ENCODE measurements around the gene CDK2AP2.
"Not testable (repeated sequence)": the region's sequence is repeated elsewhere in the genome, so short reads cannot be mapped to it uniquely, and the experiment has no call there.

Gene CDK2AP2

GRCh38 chr11:67482827-67483798 lies 24.8 kb downstream of the CDK2AP2 start, which contains the start of gene AIP:
TSS of gene AIP (plus strand) at chr11:67483026. CDS start at chr11:67483159, 133 bp downstream.
- Mint-ChIP-seq H3K36me3 (peaks cover 18 to 39% of the 10 kb centered on the region in 2 donors), H3K9me3 (peaks cover 0 to 3% of the 10 kb centered on the region in 2 donors), H3K4me3 (peak within 1 kb of the TSS; percentile 94 to 96), H3K4me1 (peaks cover 48 to 57% of the 10 kb centered on the region in 2 donors), H3K27me3 (no peaks in the 10 kb centered on the region), H3K27ac (peak within 1 kb of the TSS; percentile 99)
- ATAC-seq (replicated peaks) (peak; percentile 79 to 87), DNase-seq (peak; percentile 97)

DNA sequence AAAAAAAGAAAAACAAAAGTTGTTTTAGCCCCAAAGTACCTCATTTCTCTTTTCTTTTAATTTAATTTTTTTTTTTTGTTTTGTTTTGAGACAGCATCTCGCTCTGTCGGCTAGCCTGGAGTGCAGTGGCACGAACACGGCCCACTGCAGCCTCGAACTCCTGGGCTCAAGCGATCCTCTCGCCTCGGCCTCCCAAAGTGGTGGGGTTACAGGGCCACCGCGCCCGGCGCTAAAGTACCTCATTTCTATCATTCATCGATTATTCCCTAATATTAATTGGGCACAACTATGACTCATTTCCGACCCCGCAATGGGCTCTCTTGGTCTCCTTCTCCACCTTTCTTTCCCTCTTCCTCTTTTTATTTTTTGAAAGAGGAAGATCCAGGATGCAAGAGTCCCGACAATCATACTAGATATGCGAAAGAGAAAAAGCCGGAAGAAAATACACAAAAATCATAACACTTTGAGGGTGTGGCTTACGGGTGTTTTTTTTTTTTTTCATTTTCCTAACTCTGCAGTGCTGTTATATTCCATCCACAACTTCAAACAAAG lies 25.6 kb downstream of the CDK2AP2 start:
- H3K4me1 Mint-ChIP-seq: peaks cover 42 to 49% of the 10 kb centered on the region in 2 donors
- no peaks in the 10 kb centered on the region for H3K27me3 Mint-ChIP-seq
- H3K27ac Mint-ChIP-seq: peak overlapping the region; percentile 99
- ATAC-seq (replicated peaks) (peak; percentile 14 to 17), DNase-seq (no peak)
- H3K4me3 Mint-ChIP-seq: peak overlapping the region; percentile 94 to 96
- peaks cover 15 to 31% of the 10 kb centered on the region in 2 donors for H3K36me3 Mint-ChIP-seq
- peaks cover 0 to 3% of the 10 kb centered on the region in 2 donors for H3K9me3 Mint-ChIP-seq

DNA sequence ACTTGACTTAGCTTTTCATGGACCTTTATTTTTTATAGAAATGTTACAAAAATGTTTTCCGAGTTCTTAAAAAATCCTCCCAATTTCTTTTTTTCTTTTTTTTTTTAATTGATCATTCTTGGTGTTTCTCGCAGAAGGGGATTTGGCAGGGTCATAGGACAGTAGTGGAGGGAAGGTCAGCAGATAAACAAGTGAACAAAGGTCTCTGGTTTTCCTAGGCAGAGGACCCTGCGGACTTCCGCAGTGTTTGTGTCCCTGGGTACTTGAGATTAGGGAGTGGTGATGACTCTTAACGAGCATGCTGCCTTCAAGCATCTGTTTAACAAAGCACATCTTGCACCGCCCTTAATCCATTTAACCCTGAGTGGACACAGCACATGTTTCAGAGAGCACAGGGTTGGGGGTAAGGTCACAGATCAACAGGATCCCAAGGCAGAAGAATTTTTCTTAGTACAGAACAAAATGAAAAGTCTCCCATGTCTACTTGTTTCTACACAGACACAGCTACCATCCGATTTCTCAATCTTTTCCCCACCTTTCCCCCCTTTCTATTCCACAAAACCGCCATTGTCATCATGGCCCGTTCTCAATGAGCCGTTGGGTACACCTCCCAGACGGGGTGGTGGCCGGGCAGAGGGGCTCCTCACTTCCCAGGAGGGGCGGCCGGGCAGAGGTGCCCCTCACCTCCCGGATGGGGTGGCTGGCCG lies 30.5 kb downstream of the CDK2AP2 start:
- not testable (repeated sequence) for H3K27ac Mint-ChIP-seq; H3K27me3 Mint-ChIP-seq; ATAC-seq (replicated peaks); H3K9me3 Mint-ChIP-seq; H3K4me3 Mint-ChIP-seq; H3K4me1 Mint-ChIP-seq; H3K36me3 Mint-ChIP-seq; DNase-seq

- not testable (repeated sequence) for H3K27ac Mint-ChIP-seq; DNase-seq; H3K4me1 Mint-ChIP-seq; H3K27me3 Mint-ChIP-seq; H3K9me3 Mint-ChIP-seq; H3K4me3 Mint-ChIP-seq; H3K36me3 Mint-ChIP-seq; ATAC-seq (replicated peaks)
Observed at GRCh38 chr11:67476692-67477091, 31.3 kb downstream of the CDK2AP2 start.

- H3K9me3 Mint-ChIP-seq: no peaks in the 10 kb centered on the region
Observed at GRCh38 chr11:67472882-67473281, 35.1 kb downstream of the CDK2AP2 start.

DNA sequence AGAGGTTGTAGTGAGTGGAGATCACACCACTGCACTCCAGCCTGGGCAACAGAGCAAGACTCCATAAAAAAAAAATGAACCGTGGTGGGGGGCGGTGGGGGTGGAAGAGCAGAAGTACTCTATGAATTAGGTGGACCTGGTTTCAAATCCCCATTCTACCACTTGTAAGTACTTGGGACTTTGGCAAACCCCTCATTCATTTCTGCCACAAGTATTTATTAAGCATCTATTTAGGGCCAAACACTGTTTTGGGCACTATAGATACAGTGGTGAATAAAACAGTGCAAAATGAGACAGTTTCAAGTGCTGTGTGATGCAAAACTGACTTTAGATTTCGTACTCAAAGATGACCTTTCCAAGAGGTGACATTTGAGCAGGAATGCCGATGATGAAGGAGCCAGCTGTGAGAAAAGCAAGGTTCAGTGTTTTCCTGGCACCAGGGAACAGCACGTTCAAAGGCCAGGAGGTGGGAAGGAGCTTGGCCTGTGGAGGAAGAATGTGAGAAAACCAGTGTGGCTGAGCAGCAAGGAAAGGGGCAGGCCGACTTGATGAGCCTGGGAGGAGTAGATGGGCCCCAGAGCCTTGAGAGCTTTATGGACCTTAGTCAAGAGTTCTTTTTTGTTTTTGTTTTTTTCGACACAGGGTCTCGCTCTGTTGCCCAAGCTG lies 37.5 kb downstream of the CDK2AP2 start:
- no peak for DNase-seq
- ATAC-seq (replicated peaks): peak; percentile 30 to 49
- no peaks in the 10 kb centered on the region for H3K9me3 Mint-ChIP-seq
- no peaks in the 10 kb centered on the region for H3K27me3 Mint-ChIP-seq
- peaks cover 36 to 53% of the 10 kb centered on the region in 2 donors for H3K4me1 Mint-ChIP-seq
- H3K4me3 Mint-ChIP-seq: peak overlapping the region; percentile 92 to 93
- H3K36me3 Mint-ChIP-seq: peaks cover 8 to 9% of the 10 kb centered on the region in 2 donors
- peak overlapping the region; percentile 97 for H3K27ac Mint-ChIP-seq

More at GRCh38 chr11:67472882-67473281, 35.1 kb downstream of the CDK2AP2 start:
- ATAC-seq (replicated peaks) (no peak), DNase-seq (no peak)
- Mint-ChIP-seq H3K4me1 (peaks cover 21 to 33% of the 10 kb centered on the region in 2 donors), H3K27me3 (no peaks in the 10 kb centered on the region), H3K4me3 (no peak overlapping the region), H3K27ac (no peak overlapping the region), H3K36me3 (peaks cover 0 to 5% of the 10 kb centered on the region in 2 donors)

GRCh38 chr11:67469508-67469811 lies 38.5 kb downstream of the CDK2AP2 start:
- H3K9me3 Mint-ChIP-seq: no peaks in the 10 kb centered on the region
- ATAC-seq (replicated peaks) (no peak), DNase-seq (no peak)
- H3K36me3 Mint-ChIP-seq: peaks cover 13 to 17% of the 10 kb centered on the region in 2 donors
- H3K4me1 Mint-ChIP-seq: peaks cover 42 to 63% of the 10 kb centered on the region in 2 donors
- no peaks in the 10 kb centered on the region for H3K27me3 Mint-ChIP-seq
- peak overlapping the region; percentile 97 for H3K27ac Mint-ChIP-seq
- peak overlapping the region; percentile 92 to 93 for H3K4me3 Mint-ChIP-seq

- Mint-ChIP-seq H3K9me3 (no peaks in the 10 kb centered on the region), H3K36me3 (peaks cover 13 to 17% of the 10 kb centered on the region in 2 donors), H3K4me3 (peak within 1 kb of the TSS; percentile 92 to 93), H3K4me1 (peaks cover 44 to 68% of the 10 kb centered on the region in 2 donors), H3K27ac (peak within 1 kb of the TSS; percentile 97), H3K27me3 (no peaks in the 10 kb centered on the region)
- ATAC-seq (replicated peaks): peak; percentile 75 to 81
- peak; percentile 89 for DNase-seq
Observed at GRCh38 chr11:67468759-67469507, 39.0 kb downstream of the CDK2AP2 start, which contains the start of gene TMEM134. TSS of gene TMEM134 (minus strand) at chr11:67469251. CDS start at chr11:67469192, 59 bp downstream.

GRCh38 chr11:67468456-67468758 lies 39.6 kb downstream of the CDK2AP2 start:
- Mint-ChIP-seq H3K9me3 (no peaks in the 10 kb centered on the region), H3K4me1 (peaks cover 44 to 73% of the 10 kb centered on the region in 2 donors), H3K4me3 (peak overlapping the region; percentile 92 to 93), H3K36me3 (peaks cover 13 to 21% of the 10 kb centered on the region in 2 donors), H3K27me3 (no peaks in the 10 kb centered on the region), H3K27ac (peak overlapping the region; percentile 96)
- ATAC-seq (replicated peaks): peak in 1 of 2 donors; percentile 9
- no peak for DNase-seq

DNA sequence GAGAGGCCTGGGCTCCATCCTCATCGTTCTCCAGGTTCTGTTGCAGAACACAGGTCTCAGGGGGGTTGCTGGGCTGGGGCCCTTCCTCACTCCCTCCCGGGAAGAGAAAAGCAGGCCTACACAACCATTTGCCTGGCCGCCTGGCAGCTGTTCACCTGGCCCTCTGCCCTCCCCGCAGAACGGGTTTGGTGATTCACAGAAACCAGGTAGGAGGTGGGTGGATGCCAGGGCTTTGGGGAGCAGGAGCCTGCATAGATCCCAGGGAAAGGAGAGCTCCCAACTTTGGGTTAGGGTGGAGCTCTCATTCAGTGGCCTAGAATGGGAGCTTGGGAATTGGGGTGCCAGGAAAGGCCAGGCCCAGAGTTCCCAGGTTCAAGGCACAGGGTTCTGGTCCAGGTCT lies 39.9 kb downstream of the CDK2AP2 start:
- Mint-ChIP-seq H3K4me1 (peaks cover 44 to 76% of the 10 kb centered on the region in 2 donors), H3K9me3 (no peaks in the 10 kb centered on the region), H3K36me3 (peaks cover 13 to 21% of the 10 kb centered on the region in 2 donors), H3K27ac (peak overlapping the region; percentile 96), H3K4me3 (peak overlapping the region; percentile 92 to 93), H3K27me3 (no peaks in the 10 kb centered on the region)
- no peak for DNase-seq
- ATAC-seq (replicated peaks): no peak

DNA sequence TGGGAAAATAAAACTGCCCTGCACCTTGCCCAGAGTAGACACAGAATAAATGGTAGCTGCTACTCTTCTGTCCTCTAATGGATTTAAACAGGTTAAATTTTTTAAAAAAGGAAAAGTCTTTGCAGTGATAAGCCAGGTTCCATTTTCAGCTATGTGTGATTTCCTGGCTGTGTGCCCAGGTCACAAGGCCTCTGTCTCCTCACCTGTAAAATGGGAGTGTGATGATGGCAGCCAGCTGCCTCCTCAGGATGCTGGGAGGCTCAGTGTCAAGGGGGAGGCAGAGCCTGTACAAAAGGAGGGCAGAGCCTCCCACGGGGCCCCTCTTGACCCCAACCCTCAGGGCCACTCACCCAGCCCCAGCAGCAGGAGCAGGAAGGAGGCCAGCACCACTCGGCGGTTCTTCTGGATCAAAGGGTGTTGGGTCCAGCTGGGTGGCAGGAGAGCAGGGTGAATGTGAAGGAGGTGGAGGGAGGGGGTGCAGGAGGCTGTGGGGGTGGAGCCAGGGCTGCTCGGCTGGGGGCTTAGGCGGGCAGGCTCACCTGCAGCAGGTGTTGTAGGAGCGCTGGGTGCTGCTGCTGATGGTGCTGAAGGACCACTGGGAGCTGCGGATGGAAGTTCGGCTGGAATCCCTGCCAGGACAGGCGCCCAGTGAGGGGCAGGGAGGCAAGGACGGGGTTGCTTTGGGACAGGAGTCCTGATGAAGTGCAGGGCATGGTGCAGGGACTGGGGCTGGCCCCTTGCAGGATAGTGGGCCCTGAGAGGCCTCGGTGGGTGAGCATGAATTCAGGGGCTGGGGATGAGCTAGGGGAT lies 40.8 kb downstream of the CDK2AP2 start:
- no peak for DNase-seq
- peaks cover 48 to 80% of the 10 kb centered on the region in 2 donors for H3K4me1 Mint-ChIP-seq
- H3K36me3 Mint-ChIP-seq: peaks cover 13 to 21% of the 10 kb centered on the region in 2 donors
- H3K4me3 Mint-ChIP-seq: peak overlapping the region; percentile 92 to 93
- no peak for ATAC-seq (replicated peaks)
- no peaks in the 10 kb centered on the region for H3K9me3 Mint-ChIP-seq
- H3K27ac Mint-ChIP-seq: peak overlapping the region; percentile 96
- no peaks in the 10 kb centered on the region for H3K27me3 Mint-ChIP-seq

- DNase-seq: no peak
- Mint-ChIP-seq H3K27ac (peak overlapping the region; percentile 37), H3K36me3 (peaks cover 13 to 21% of the 10 kb centered on the region in 2 donors), H3K9me3 (no peaks in the 10 kb centered on the region), H3K27me3 (no peaks in the 10 kb centered on the region), H3K4me1 (peaks cover 40 to 73% of the 10 kb centered on the region in 2 donors), H3K4me3 (peak overlapping the region in 1 of 2 donors; percentile 25)
- no peak for ATAC-seq (replicated peaks)
Observed at GRCh38 chr11:67466367-67466766, 41.6 kb downstream of the CDK2AP2 start.
